Measurements from ENCODE around the gene FTCD. TPM values are rescaled to one million over a fixed set of nuclear protein-coding genes. Genes with fewer than 3 reads are reported as not detected.

FTCD gene
- total and polyA plus RNA-seq, 12 donors: 0.14 to 4.4 (median 1.1) TPM

GRCh38 chr21:46160907-46161632 is 5.7 kb upstream of the FTCD start:
- Histone ChIP-seq H3K9me3 (no peaks in the 10 kb centered on the region), H3K27ac (no peak overlapping the region), H3K4me1 (no peaks in the 10 kb centered on the region), H3K36me3 (peaks cover 0 to 12% (median 0%) of the 10 kb centered on the region in 9 donors), H3K27me3 (no peaks in the 10 kb centered on the region), H3K4me3 (peak overlapping the region in 2 of 10 donors; percentile 14 to 17)
- DNase-seq (no peak), ATAC-seq (peak in 1 of 8 donors; percentile 41)
- no peak for TF ChIP-seq CTCF (IDR thresholded peaks at IDR 0.05)
- 72 to 79% methylated on average over 58 to 66 of the region's 72 CpGs for WGBS, 2 donors
- intact Hi-C loops (cut with DNase I): no loop called here

DNA sequence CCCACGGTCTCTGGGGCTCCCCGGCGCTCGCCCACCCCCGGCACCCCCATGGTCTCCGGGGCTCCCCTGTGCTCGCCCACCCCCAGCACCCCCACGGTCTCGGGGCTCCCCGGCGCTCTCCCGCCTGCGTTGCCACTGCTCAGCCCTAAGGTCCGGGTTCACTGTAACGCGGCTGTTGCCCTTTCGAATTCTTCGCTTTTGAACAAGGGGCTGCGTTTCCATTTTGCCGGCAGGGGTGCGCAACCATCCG is 5.2 kb upstream of the FTCD start:
- H3K4me3 ChIP-seq: no peak overlapping the region
- intact Hi-C loops (cut with DNase I): no loop called here
- H3K9me3 ChIP-seq: no peaks in the 10 kb centered on the region
- peaks cover 0 to 12% (median 0%) of the 10 kb centered on the region in 9 donors for H3K36me3 ChIP-seq
- WGBS, 2 donors: 94 to 95% methylated on average over 17 to 22 of the region's 22 CpGs
- DNase-seq: no peak
- H3K4me1 ChIP-seq: no peaks in the 10 kb centered on the region
- H3K27me3 ChIP-seq: no peaks in the 10 kb centered on the region
- no peak overlapping the region for H3K27ac ChIP-seq
- ATAC-seq: no peak
- TF ChIP-seq CTCF (IDR thresholded peaks at IDR 0.05): no peak

GRCh38 chr21:46159841-46160656 is 4.7 kb upstream of the FTCD start:
- Histone ChIP-seq H3K4me3 (no peak overlapping the region), H3K9me3 (no peaks in the 10 kb centered on the region), H3K27ac (no peak overlapping the region), H3K27me3 (no peaks in the 10 kb centered on the region), H3K36me3 (peaks cover 0 to 12% (median 0%) of the 10 kb centered on the region in 9 donors), H3K4me1 (no peaks in the 10 kb centered on the region)
- no peak for TF ChIP-seq CTCF (IDR thresholded peaks at IDR 0.05)
- DNase-seq (no peak), ATAC-seq (no peak)
- intact Hi-C loops (cut with DNase I): loop anchor here in 2 of 10 donors (10.0 kb wide), 1 partner anchor 55 kb away; no protein-coding TSS in a partner anchor
- 95% methylated on average over 23 to 32 of the region's 32 CpGs for WGBS, 2 donors

DNA sequence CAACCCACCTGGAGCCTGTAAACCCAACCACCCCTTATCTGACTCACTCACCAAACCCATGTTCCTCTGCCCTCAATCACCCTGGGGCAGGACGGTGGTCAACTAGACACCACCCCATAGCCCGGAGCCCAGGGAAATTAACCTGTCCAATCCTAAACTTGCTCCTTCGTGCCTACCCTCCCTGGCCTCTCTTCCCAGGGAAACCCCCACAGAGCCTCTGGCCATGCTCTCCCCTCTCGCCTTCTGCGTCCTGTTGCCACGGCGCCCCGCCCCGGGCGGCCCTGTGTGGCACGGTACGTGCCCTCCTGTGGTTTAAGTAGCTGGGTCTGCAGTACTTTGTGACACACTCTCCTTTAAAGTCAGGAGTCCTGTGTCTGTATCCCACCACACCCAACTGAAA is 4.0 kb upstream of the FTCD start:
- 95 to 96% methylated on average over 12 of the region's 12 CpGs for WGBS, 2 donors
- ATAC-seq (no peak), DNase-seq (no peak)
- no peak for TF ChIP-seq CTCF (IDR thresholded peaks at IDR 0.05)
- Histone ChIP-seq H3K4me1 (no peaks in the 10 kb centered on the region), H3K9me3 (no peaks in the 10 kb centered on the region), H3K4me3 (no peak overlapping the region), H3K36me3 (peaks cover 0 to 12% (median 0%) of the 10 kb centered on the region in 9 donors), H3K27me3 (no peaks in the 10 kb centered on the region), H3K27ac (no peak overlapping the region)
- intact Hi-C loops (cut with DNase I): loop anchor here in 2 of 10 donors (10.0 kb wide), 1 partner anchor 55 kb away; no protein-coding TSS in a partner anchor
